ENCODE measurements around the gene GMDS.

The GMDS gene

GRCh38 chr6:2229742-2230141 is 15.7 kb downstream of the GMDS start:
- Histone ChIP-seq H3K27ac (no peak overlapping the region), H3K36me3 (no peaks in the 10 kb centered on the region), H3K4me3 (no peak overlapping the region), H3K27me3 (no peaks in the 10 kb centered on the region), H3K4me1 (peaks cover 0 to 22% (median 3%) of the 10 kb centered on the region in 4 donors), H3K9me3 (no peaks in the 10 kb centered on the region)
- intact Hi-C loops (cut with DNase I; ENCODE audit: low total_unique reads) = no loop called here
- TF ChIP-seq CTCF (IDR thresholded peaks at IDR 0.05) = no peak
- no peak for DNase-seq

- no peaks in the 10 kb centered on the region for H3K9me3 ChIP-seq
- no peaks in the 10 kb centered on the region for H3K27me3 ChIP-seq
- intact Hi-C loops (cut with DNase I; ENCODE audit: low total_unique reads) = no loop called here
- no peak overlapping the region for H3K4me3 ChIP-seq
- no peak for TF ChIP-seq CTCF (IDR thresholded peaks at IDR 0.05)
- no peak overlapping the region for H3K27ac ChIP-seq
- no peaks in the 10 kb centered on the region for H3K36me3 ChIP-seq
- DNase-seq = no peak
- H3K4me1 ChIP-seq = peaks cover 0 to 22% (median 3%) of the 10 kb centered on the region in 4 donors
Observed at GRCh38 chr6:2229039-2229438, 16.4 kb downstream of the GMDS start.

- Histone ChIP-seq H3K27ac (no peak overlapping the region), H3K36me3 (no peaks in the 10 kb centered on the region), H3K4me1 (peaks cover 0 to 22% (median 3%) of the 10 kb centered on the region in 4 donors), H3K4me3 (no peak overlapping the region), H3K9me3 (no peaks in the 10 kb centered on the region), H3K27me3 (no peaks in the 10 kb centered on the region)
- intact Hi-C loops (cut with DNase I; ENCODE audit: low total_unique reads) = no loop called here
- TF ChIP-seq CTCF (IDR thresholded peaks at IDR 0.05) = no peak
- DNase-seq = no peak
Observed at GRCh38 chr6:2228392-2228791, 17.0 kb downstream of the GMDS start.

DNA sequence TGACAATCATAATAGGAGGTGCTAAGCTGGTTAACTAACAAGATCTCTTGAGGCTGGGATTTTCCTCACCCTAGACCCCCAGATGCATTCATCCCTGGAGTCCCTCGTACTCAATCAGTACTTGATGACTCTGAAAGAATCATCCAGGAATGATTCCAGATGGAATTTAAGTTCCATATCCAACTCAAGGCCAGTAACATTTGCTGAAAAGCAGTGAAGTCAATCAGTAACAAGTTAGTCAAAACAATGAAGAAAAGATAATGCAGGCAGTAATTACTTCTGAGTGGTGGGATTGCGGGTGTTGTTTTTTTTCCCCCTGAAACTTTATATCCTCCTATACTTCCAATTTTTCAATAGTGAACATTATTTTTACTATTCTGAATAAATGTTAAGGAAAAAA is 18.6 kb downstream of the GMDS start:
- TF ChIP-seq CTCF (IDR thresholded peaks at IDR 0.05) = no peak
- no peaks in the 10 kb centered on the region for H3K27me3 ChIP-seq
- no peaks in the 10 kb centered on the region for H3K9me3 ChIP-seq
- no peak overlapping the region for H3K4me3 ChIP-seq
- no peak for DNase-seq
- H3K27ac ChIP-seq = no peak overlapping the region
- intact Hi-C loops (cut with DNase I; ENCODE audit: low total_unique reads) = no loop called here
- peaks cover 0 to 20% (median 7%) of the 10 kb centered on the region in 4 donors for H3K4me1 ChIP-seq
- H3K36me3 ChIP-seq = no peaks in the 10 kb centered on the region

- no peak for TF ChIP-seq CTCF (IDR thresholded peaks at IDR 0.05)
- Histone ChIP-seq H3K9me3 (no peaks in the 10 kb centered on the region), H3K4me3 (no peak overlapping the region), H3K4me1 (peaks cover 0 to 12% (median 5%) of the 10 kb centered on the region in 4 donors), H3K36me3 (no peaks in the 10 kb centered on the region), H3K27ac (no peak overlapping the region), H3K27me3 (no peaks in the 10 kb centered on the region)
- intact Hi-C loops (cut with DNase I; ENCODE audit: low total_unique reads) = no loop called here
- DNase-seq = no peak
Observed at GRCh38 chr6:2225422-2226392, 19.7 kb downstream of the GMDS start.

Data from tibial artery (tissue), 4 donors.